Upper lobe of right lung (tissue), 1 donor: Measurements from ENCODE around the gene KRTDAP. TPM values are rescaled to one million over a fixed set of nuclear protein-coding genes. Genes with fewer than 3 reads are reported as not detected.
A peak's percentile ranks its signal among the peaks of the same experiment; 100 is the strongest.
"Not testable (repeated sequence)": the region's sequence is repeated elsewhere in the genome, so short reads cannot be mapped to it uniquely, and the experiment has no call there.

Experiments
- ATAC-seq: fragments of 200-7000 bp; cut with Tn5 transposase; one replicate; pipeline ENCODE4 v1.9.1; 2020; ENCODE audit warnings: mild to moderate bottlenecking, moderate library complexity
- DNase-seq: peaks from one replicate; pipeline ENCODE4 v3.0.0-alpha.2; 2020
- H3K27ac ChIP-seq: fragments of 200-600 bp; one replicate; pipeline ENCODE4 v1.8.0; 2022
- H3K27me3 ChIP-seq: fragments of 200-600 bp; one replicate; pipeline ENCODE4 v1.8.0; 2022; ENCODE audit warnings: mild to moderate bottlenecking
- H3K36me3 ChIP-seq: fragments of 200-600 bp; one replicate; pipeline ENCODE4 v1.8.0; 2022
- H3K4me1 ChIP-seq: fragments of 200-600 bp; one replicate; pipeline ENCODE4 v1.8.0; 2022
- H3K4me3 ChIP-seq: fragments of 200-600 bp; one replicate; pipeline ENCODE4 v1.8.0; 2022; ENCODE audit warnings: mild to moderate bottlenecking
- H3K9me3 ChIP-seq: fragments of 200-600 bp; one replicate; pipeline ENCODE4 v1.8.0; 2022
- intact Hi-C: fragments of 100-400 bp; cut with DNase I; formaldehyde crosslinking; loops from one replicate; pipeline ENCODE4 v1.11.0; 2022
- total RNA-seq: library from RNA; stranded (reverse); fragmentation: NEBNext Ultra II Directional; extraction: Animal tissue kit (Norgen Biotek cat#: 25700); gene quantifications from one replicate; pipeline ENCODE4 v1.2.1, GENCODE V29; 2021
- TF ChIP-seq, protein P1 (sequence below): fragments of 200-600 bp; IDR thresholded peaks from one replicate; pipeline ENCODE4 v1.8.0; 2022; ENCODE audit warnings: antibody characterized with exemption
- donor health status: DM: no; HTN: yes; CAD: no; lungs with severe emphysema.

KRTDAP gene
- total RNA-seq, 1 donor from 2014 or later, result not detected

DNA sequence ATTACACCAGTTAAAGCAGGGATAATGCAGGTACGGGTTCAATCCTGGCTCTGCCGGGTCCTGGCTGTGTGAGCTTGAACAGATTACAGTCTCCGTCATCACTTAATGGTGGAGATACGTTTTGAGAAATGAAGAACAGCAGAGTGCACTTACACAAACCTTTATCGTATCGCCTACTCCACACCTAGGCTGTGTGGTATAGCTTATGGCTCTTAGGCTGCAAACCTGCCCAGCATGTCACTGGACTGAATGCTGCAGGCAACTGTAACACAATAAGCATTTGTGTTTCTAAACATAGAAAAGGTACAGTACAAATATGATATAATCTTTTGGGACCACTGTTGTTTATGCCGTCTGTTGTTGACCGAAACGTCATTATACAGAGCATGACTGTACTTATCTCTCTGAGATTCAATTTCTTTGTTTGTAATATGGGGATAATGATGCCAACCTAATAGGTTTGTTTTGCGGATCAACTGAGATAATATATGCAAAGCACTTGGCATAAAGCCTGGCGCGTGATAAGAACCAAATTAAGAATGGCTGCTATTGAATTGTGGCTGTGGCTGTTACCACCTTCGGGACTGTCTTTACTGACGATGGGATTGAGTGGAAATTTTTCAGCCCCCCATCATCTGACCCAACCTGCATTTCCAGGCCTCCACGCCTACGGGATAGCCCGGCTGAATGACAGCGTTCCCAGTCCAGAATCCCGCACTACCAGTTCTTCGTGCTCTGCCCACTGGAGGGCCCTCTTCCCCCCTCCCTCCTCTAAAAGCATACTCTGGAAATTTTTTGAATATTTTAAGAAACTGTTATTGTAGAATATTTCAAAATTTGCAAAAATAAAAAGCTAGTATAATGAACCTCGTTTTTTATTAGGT lies 11.2 kb downstream of the KRTDAP start:
- TF ChIP-seq, protein P1, sequence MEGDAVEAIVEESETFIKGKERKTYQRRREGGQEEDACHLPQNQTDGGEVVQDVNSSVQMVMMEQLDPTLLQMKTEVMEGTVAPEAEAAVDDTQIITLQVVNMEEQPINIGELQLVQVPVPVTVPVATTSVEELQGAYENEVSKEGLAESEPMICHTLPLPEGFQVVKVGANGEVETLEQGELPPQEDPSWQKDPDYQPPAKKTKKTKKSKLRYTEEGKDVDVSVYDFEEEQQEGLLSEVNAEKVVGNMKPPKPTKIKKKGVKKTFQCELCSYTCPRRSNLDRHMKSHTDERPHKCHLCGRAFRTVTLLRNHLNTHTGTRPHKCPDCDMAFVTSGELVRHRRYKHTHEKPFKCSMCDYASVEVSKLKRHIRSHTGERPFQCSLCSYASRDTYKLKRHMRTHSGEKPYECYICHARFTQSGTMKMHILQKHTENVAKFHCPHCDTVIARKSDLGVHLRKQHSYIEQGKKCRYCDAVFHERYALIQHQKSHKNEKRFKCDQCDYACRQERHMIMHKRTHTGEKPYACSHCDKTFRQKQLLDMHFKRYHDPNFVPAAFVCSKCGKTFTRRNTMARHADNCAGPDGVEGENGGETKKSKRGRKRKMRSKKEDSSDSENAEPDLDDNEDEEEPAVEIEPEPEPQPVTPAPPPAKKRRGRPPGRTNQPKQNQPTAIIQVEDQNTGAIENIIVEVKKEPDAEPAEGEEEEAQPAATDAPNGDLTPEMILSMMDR, result no peak
- H3K4me1 ChIP-seq, result no peaks in the 10 kb centered on the region
- intact Hi-C loops, result no loop called here
- H3K4me3 ChIP-seq, result no peak overlapping the region
- H3K36me3 ChIP-seq, result no peaks in the 10 kb centered on the region
- peak; percentile 21 for ATAC-seq
- no peaks in the 10 kb centered on the region for H3K27me3 ChIP-seq
- DNase-seq, result no peak
- H3K27ac ChIP-seq, result no peak overlapping the region
- H3K9me3 ChIP-seq, result no peaks in the 10 kb centered on the region

- H3K27ac ChIP-seq, result no peak overlapping the region
- intact Hi-C loops, result no loop called here
- no peaks in the 10 kb centered on the region for H3K27me3 ChIP-seq
- no peak overlapping the region for H3K4me3 ChIP-seq
- no peaks in the 10 kb centered on the region for H3K36me3 ChIP-seq
- ATAC-seq (no peak), DNase-seq (no peak)
- no peaks in the 10 kb centered on the region for H3K9me3 ChIP-seq
- H3K4me1 ChIP-seq, result no peaks in the 10 kb centered on the region
- TF ChIP-seq, protein P1, result peak; percentile 12
Observed at GRCh38 chr19:35476149-35476548, 14.1 kb downstream of the KRTDAP start.

DNA sequence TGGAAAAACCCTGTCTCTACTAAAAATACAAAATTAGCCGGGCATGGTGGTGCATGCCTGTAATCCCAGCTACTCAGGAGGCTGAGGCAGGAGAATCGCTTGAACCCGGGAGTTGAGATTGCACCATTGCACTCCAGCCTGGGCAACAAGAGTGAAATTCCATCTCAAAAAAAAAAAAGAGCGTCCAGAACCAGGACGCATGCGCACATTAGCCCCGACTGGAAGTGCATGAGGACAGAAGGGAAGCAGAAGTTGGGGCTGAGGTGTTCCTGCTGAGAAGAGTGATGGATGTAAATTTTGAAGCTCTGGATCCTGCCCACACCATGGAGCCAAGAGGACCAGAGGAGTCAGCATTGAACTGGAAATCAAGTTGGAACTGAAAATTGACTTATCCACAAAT lies 15.7 kb downstream of the KRTDAP start:
- H3K4me3 ChIP-seq, intact Hi-C loops, H3K27me3 ChIP-seq, H3K9me3 ChIP-seq, H3K4me1 ChIP-seq, H3K27ac ChIP-seq, DNase-seq, H3K36me3 ChIP-seq, ATAC-seq: not testable (repeated sequence)

GRCh38 chr19:35474104-35474503 lies 16.2 kb downstream of the KRTDAP start:
- Histone ChIP-seq H3K4me3 (no peak overlapping the region), H3K27me3 (no peaks in the 10 kb centered on the region), H3K27ac (no peak overlapping the region), H3K36me3 (no peaks in the 10 kb centered on the region), H3K9me3 (no peaks in the 10 kb centered on the region), H3K4me1 (no peaks in the 10 kb centered on the region)
- intact Hi-C loops, result no loop called here
- TF ChIP-seq, protein P1, result no peak
- no peak for ATAC-seq
- no peak for DNase-seq

DNA sequence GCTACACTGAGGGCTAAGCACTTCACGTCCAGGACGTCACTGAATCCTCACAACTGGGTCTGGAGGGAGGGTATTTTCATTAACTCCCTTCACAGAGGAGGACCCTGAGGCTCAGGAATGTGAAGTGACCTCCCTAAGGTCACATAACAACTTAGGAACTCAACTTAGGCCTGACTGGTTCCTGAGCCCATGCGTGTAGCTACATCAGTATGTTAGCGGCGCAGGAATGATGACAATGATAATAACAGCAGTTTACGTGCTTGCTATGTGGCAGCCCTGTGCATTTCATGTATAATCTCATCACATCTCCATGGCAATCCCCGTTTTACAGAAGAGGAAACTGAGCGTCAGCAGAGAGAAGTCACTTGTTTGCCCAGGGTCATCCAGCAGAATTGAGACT lies 18.3 kb downstream of the KRTDAP start:
- H3K27ac ChIP-seq, result no peak overlapping the region
- H3K4me1 ChIP-seq, result no peaks in the 10 kb centered on the region
- no peak for DNase-seq
- TF ChIP-seq, protein P1, result no peak
- intact Hi-C loops, result no loop called here
- no peak for ATAC-seq
- H3K4me3 ChIP-seq, result no peak overlapping the region
- no peaks in the 10 kb centered on the region for H3K9me3 ChIP-seq
- no peaks in the 10 kb centered on the region for H3K36me3 ChIP-seq
- H3K27me3 ChIP-seq, result no peaks in the 10 kb centered on the region

- DNase-seq, H3K9me3 ChIP-seq, H3K4me3 ChIP-seq, ATAC-seq, H3K27ac ChIP-seq, H3K36me3 ChIP-seq, intact Hi-C loops, H3K4me1 ChIP-seq, H3K27me3 ChIP-seq: not testable (repeated sequence)
Observed at GRCh38 chr19:35471075-35471474, 19.2 kb downstream of the KRTDAP start.
